Stimulated activated naive CD8-positive, alpha-beta T cell treated with anti-CD3 and anti-CD28 coated beads, Interleukin-15, Interleukin-2, amounts not matched to agents 100 U/mL and 50 U/mL, for 24 hours (primary cell): Measurements from ENCODE around the gene STOM.

ENCODE experiments used
- ATAC-seq: fragments of 150-1000 bp; cut with Tn5 transposase; one replicate; pipeline ENCODE4 v1.10.0; 2021
- DNase-seq: peaks from one replicate; pipeline ENCODE4 v3.0.0; 2021

The STOM gene

GRCh38 chr9:121371495-121372061 lies 1.5 kb upstream of the STOM start:
- DNase-seq (no peak), ATAC-seq (no peak)

- ATAC-seq (no peak), DNase-seq (no peak)
Observed at GRCh38 chr9:121368745-121369144, 1.3 kb downstream of the STOM start.

- DNase-seq (no peak), ATAC-seq (no peak)
Observed at GRCh38 chr9:121368138-121368522, 1.9 kb downstream of the STOM start.

- ATAC-seq (no peak), DNase-seq (no peak)
Observed at GRCh38 chr9:121367306-121368137, 2.5 kb downstream of the STOM start.

- ATAC-seq = no peak
- no peak for DNase-seq
Observed at GRCh38 chr9:121366611-121367192, 3.3 kb downstream of the STOM start.

GRCh38 chr9:121365564-121365963 lies 4.5 kb downstream of the STOM start:
- ATAC-seq = no peak
- DNase-seq = no peak

- DNase-seq (no peak), ATAC-seq (no peak)
Observed at GRCh38 chr9:121364886-121365285, 5.2 kb downstream of the STOM start.

- ATAC-seq = no peak
- no peak for DNase-seq
Observed at GRCh38 chr9:121364077-121364476, 6.0 kb downstream of the STOM start.

- no peak for DNase-seq
- ATAC-seq = no peak
Observed at GRCh38 chr9:121363622-121363961, 6.5 kb downstream of the STOM start.

- ATAC-seq (no peak), DNase-seq (no peak)
Observed at GRCh38 chr9:121362813-121363621, 7.0 kb downstream of the STOM start.

- no peak for DNase-seq
- no peak for ATAC-seq
Observed at GRCh38 chr9:121360601-121361374, 9.3 kb downstream of the STOM start.

GRCh38 chr9:121359351-121360294 lies 10.4 kb downstream of the STOM start:
- DNase-seq (no peak), ATAC-seq (no peak)

- DNase-seq = no peak
- ATAC-seq = peak; percentile 65
Observed at GRCh38 chr9:121358751-121359150, 11.3 kb downstream of the STOM start.

GRCh38 chr9:121357011-121357410 lies 13.0 kb downstream of the STOM start:
- ATAC-seq = no peak
- DNase-seq = no peak

GRCh38 chr9:121354762-121355161 lies 15.3 kb downstream of the STOM start:
- no peak for DNase-seq
- no peak for ATAC-seq

GRCh38 chr9:121354141-121354540 lies 15.9 kb downstream of the STOM start:
- peak; percentile 15 for ATAC-seq
- no peak for DNase-seq

- ATAC-seq (peak; percentile 99), DNase-seq (peak; percentile 37)
Observed at GRCh38 chr9:121353241-121354061, 16.6 kb downstream of the STOM start.

GRCh38 chr9:121350993-121351561 lies 19.0 kb downstream of the STOM start:
- DNase-seq (no peak), ATAC-seq (no peak)

- DNase-seq (no peak), ATAC-seq (no peak)
Observed at GRCh38 chr9:121350036-121350435, 20.0 kb downstream of the STOM start.

GRCh38 chr9:121349009-121349408 lies 21.0 kb downstream of the STOM start:
- DNase-seq (no peak), ATAC-seq (no peak)
